ENCODE data around the gene PSORS1C1.

DNA sequence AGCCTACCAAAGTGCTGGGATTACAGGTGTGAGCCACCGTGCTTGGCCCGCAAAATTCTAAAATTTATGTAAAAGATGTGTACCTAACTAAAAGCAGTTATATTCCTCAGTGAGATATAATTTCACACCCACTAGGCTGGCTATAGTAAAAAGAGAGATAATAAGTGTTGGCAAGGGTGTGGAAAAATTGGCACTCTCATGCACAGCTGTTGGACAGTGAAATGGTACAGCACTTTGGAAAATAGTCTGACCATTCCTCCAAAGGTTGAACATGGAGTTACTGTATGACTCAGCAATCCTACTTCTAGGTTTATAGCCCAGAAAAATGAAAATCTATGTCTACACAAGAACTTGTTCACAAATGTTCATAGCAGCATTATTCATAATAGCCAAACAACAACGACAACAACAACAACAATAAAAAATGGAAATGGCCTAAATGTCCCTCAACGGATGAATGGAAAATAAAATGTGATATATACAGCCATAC lies 16.1 kb upstream of the PSORS1C1 start:
- no peak for TF ChIP-seq POLR2A (IDR thresholded peaks at IDR 0.05; ENCODE audit: extremely low read depth, insufficient read length)
- TF ChIP-seq, protein P1, sequence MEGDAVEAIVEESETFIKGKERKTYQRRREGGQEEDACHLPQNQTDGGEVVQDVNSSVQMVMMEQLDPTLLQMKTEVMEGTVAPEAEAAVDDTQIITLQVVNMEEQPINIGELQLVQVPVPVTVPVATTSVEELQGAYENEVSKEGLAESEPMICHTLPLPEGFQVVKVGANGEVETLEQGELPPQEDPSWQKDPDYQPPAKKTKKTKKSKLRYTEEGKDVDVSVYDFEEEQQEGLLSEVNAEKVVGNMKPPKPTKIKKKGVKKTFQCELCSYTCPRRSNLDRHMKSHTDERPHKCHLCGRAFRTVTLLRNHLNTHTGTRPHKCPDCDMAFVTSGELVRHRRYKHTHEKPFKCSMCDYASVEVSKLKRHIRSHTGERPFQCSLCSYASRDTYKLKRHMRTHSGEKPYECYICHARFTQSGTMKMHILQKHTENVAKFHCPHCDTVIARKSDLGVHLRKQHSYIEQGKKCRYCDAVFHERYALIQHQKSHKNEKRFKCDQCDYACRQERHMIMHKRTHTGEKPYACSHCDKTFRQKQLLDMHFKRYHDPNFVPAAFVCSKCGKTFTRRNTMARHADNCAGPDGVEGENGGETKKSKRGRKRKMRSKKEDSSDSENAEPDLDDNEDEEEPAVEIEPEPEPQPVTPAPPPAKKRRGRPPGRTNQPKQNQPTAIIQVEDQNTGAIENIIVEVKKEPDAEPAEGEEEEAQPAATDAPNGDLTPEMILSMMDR (IDR thresholded peaks at IDR 0.05; ENCODE audit: low read depth, low read length) = no peak
- TF ChIP-seq, protein P2, sequence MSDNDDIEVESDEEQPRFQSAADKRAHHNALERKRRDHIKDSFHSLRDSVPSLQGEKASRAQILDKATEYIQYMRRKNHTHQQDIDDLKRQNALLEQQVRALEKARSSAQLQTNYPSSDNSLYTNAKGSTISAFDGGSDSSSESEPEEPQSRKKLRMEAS (IDR thresholded peaks at IDR 0.05; ENCODE audit: low read depth, low read length) = no peak
